AG04450 (cell line): ENCODE results near the gene B3GALT6. TPM values are rescaled to one million over a fixed set of nuclear protein-coding genes. Genes with fewer than 3 reads are reported as not detected.

Source experiments
- CTCF ChIA-PET: fragments of 300-600, 350-600 bp; formaldehyde crosslinking; extraction: SDS; loops from one replicate; lab custom pipeline; 2022; ENCODE audit warnings: antibody characterized with exemption, inconsistent platforms; lab: Charles Lee
- POLR2A ChIA-PET: fragments of 350-600 bp; formaldehyde crosslinking; extraction: SDS; loops from one replicate; lab custom pipeline; 2021; ENCODE audit warnings: antibody characterized with exemption, inconsistent platforms; lab: Yijun Ruan, JAX
- DNase-seq: peaks from one replicate; pipeline ENCODE4 v3.0.0-alpha.2; 2011; ENCODE audit warnings: low read depth, low spot score
- H3K27ac ChIP-seq: one replicate; pipeline ENCODE4 v1.5.1; 2012; ENCODE audit warnings: low read depth, low read length, control low read depth
- H3K27me3 ChIP-seq: one replicate; pipeline ENCODE4 v1.6.0; 2012; ENCODE audit warnings: low read length; ENCODE audit not compliant: control insufficient read depth, insufficient read depth
- H3K4me3 ChIP-seq: 2 replicates; pipeline ENCODE4 v1.5.1; 2011; ENCODE audit warnings: mild to moderate bottlenecking, low read depth, low read length, control low read depth
- H3K9me3 ChIP-seq: 2 replicates; pipeline ENCODE4 v1.5.1; 2012; ENCODE audit warnings: low read length; ENCODE audit not compliant: control insufficient read depth, insufficient read depth
- CTCF ChIP-seq: IDR thresholded peaks from 2 replicates; pipeline ENCODE4 v1.5.1; 2011; ENCODE audit warnings: low read depth, low read length, control low read depth, inconsistent platforms
- polyA plus RNA-seq: library from polyadenylated mRNA; depleted of rRNA; stranded (reverse); fragments of >200 nt; gene quantifications from 2 replicates; pipeline ENCODE4 v1.2.3, GENCODE V29; 2011

The B3GALT6 gene
- polyA plus RNA-seq, 1 experiment: 15.2 TPM

GRCh38 chr1:1230656-1231399 is 1.2 kb upstream of the B3GALT6 start:
- ChIA-PET CTCF (interaction anchor here (0.7 to 2.0 kb wide), 4 partner anchors 15 to 108 kb away, joined by 3 to 15 read pairs (median 4); no protein-coding TSS in a partner anchor), POLR2A (interaction anchor here (1.0 kb wide), 1 partner anchor 43 kb away, joined by 4 read pairs; the partner anchor contains the start of gene UBE2J2)
- DNase-seq: no peak
- peak; percentile 45 for TF ChIP-seq CTCF
- Histone ChIP-seq H3K27ac (peak overlapping the region; percentile 78), H3K27me3 (no peaks in the 10 kb centered on the region), H3K4me3 (peak overlapping the region; percentile 91), H3K9me3 (peaks cover 21% of the 10 kb centered on the region)

GRCh38 chr1:1231400-1232207 is 433 bp upstream of the B3GALT6 start, which contains the start of gene SDF4:
Gene SDF4 (minus strand): TSS chr1:1232001. CDS start chr1:1228772, 3,229 bp downstream.
- ChIA-PET POLR2A (interaction anchor here (1.0 kb wide), 1 partner anchor 42 kb away, joined by 4 read pairs; the partner anchor contains the start of gene UBE2J2), CTCF (interaction anchor here (0.7 to 2.0 kb wide), 4 partner anchors 16 to 109 kb away, joined by 3 to 15 read pairs (median 4); no protein-coding TSS in a partner anchor)
- H3K9me3 ChIP-seq: peaks cover 21% of the 10 kb centered on the region
- peak within 1 kb of the TSS; percentile 91 for H3K4me3 ChIP-seq
- no peak for TF ChIP-seq CTCF
- DNase-seq: peak; percentile 90
- no peaks in the 10 kb centered on the region for H3K27me3 ChIP-seq
- peak within 1 kb of the TSS; percentile 78 for H3K27ac ChIP-seq

GRCh38 chr1:1232796-1233566 is 944 bp downstream of the B3GALT6 start:
- Histone ChIP-seq H3K27ac (no peak overlapping the region), H3K9me3 (peaks cover 21% of the 10 kb centered on the region), H3K4me3 (no peak overlapping the region), H3K27me3 (no peaks in the 10 kb centered on the region)
- CTCF ChIA-PET: no interaction called here
- no peak for DNase-seq
- TF ChIP-seq CTCF: no peak
- POLR2A ChIA-PET: no interaction called here

GRCh38 chr1:1233567-1233892 is 1.5 kb downstream of the B3GALT6 start:
- CTCF ChIA-PET: no interaction called here
- Histone ChIP-seq H3K27me3 (no peaks in the 10 kb centered on the region), H3K27ac (no peak overlapping the region), H3K9me3 (peaks cover 21% of the 10 kb centered on the region), H3K4me3 (no peak overlapping the region)
- no peak for TF ChIP-seq CTCF
- POLR2A ChIA-PET: no interaction called here
- no peak for DNase-seq
